Measurements from ENCODE around the gene PMF1.

The PMF1 gene

DNA sequence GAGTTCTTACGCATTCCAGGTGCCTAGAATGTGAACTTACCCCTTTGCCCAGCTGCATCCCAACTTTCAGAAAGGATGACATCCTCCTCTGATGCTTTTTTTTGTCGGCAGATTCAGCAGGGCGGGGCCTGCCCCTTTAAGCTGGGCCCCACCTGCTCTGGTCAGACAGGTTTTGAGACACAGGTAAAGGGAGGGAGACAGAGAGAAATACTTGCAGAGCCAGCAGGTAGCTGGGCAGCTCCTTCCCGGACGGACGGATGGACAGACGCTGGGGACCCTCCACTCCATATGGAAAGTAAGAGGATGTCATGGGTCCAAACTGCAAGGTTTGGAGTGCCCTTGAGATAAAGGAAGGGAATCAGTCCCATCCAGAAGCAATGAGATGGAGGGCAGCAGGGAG, 71.3 kb downstream of the PMF1 start, which contains the start of gene TMEM79:
Gene TMEM79 (plus strand): TSS at position 214 of the 400 bp plus-strand sequence. CDS start 902 bp downstream, outside the sequence.
- TF ChIP-seq, protein P1, sequence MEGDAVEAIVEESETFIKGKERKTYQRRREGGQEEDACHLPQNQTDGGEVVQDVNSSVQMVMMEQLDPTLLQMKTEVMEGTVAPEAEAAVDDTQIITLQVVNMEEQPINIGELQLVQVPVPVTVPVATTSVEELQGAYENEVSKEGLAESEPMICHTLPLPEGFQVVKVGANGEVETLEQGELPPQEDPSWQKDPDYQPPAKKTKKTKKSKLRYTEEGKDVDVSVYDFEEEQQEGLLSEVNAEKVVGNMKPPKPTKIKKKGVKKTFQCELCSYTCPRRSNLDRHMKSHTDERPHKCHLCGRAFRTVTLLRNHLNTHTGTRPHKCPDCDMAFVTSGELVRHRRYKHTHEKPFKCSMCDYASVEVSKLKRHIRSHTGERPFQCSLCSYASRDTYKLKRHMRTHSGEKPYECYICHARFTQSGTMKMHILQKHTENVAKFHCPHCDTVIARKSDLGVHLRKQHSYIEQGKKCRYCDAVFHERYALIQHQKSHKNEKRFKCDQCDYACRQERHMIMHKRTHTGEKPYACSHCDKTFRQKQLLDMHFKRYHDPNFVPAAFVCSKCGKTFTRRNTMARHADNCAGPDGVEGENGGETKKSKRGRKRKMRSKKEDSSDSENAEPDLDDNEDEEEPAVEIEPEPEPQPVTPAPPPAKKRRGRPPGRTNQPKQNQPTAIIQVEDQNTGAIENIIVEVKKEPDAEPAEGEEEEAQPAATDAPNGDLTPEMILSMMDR (IDR thresholded peaks at IDR 0.05; ENCODE audit: low read depth, low read length) = no peak
- in situ Hi-C loops (cut with HindIII; ENCODE audit: low sequenced_read_pairs) = no loop called here
- peak within 1 kb of the TSS; percentile 90 for H3K4me3 ChIP-seq (ENCODE audit: low read depth, low read length)
- DNase-seq (ENCODE audit: low read depth, low spot score) = no peak

DNA sequence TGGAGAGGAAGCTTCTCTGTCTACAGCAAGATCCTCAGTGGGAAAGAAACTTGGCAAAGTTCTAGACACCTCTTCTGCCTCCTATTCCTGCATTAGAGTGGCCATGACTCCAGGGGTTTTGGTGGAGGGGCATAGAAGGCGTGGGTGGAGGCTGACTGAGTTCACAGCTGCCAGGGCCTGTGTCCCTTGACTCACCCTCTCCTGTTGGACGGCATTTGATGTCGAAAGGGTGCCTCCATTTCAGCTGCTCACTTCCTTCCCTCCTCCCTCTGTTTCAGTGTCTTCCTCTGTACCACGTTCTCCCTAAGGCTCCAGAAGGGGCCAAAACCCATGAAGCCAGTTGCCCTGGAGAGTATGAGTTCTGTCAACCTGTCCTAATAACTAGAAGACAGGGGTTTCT, 72.0 kb downstream of the PMF1 start:
- in situ Hi-C loops (cut with HindIII; ENCODE audit: low sequenced_read_pairs) = no loop called here
- H3K4me3 ChIP-seq (ENCODE audit: low read depth, low read length) = no peak overlapping the region
- TF ChIP-seq, protein P1 (IDR thresholded peaks at IDR 0.05; ENCODE audit: low read depth, low read length) = no peak
- DNase-seq (ENCODE audit: low read depth, low spot score) = no peak

DNA sequence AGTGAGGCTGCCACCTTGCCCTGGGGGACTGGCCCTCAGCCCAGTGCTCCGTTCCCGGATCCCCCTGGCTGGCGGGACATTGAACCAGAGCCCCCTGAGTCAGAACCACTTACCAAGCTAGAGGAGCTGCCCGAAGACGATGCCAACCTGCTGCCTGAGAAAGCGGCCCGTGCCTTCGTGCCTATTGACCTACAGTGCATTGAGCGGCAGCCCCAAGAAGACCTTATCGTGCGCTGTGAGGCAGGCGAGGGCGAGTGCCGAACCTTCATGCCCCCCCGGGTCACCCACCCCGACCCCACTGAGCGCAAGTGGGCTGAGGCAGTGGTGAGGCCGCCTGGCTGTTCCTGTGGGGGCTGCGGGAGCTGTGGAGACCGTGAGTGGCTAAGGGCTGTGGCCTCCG, 72.6 kb downstream of the PMF1 start:
- TF ChIP-seq, protein P1 (IDR thresholded peaks at IDR 0.05; ENCODE audit: low read depth, low read length) = no peak
- in situ Hi-C loops (cut with HindIII; ENCODE audit: low sequenced_read_pairs) = no loop called here
- DNase-seq (ENCODE audit: low read depth, low spot score) = no peak
- H3K4me3 ChIP-seq (ENCODE audit: low read depth, low read length) = no peak overlapping the region

DNA sequence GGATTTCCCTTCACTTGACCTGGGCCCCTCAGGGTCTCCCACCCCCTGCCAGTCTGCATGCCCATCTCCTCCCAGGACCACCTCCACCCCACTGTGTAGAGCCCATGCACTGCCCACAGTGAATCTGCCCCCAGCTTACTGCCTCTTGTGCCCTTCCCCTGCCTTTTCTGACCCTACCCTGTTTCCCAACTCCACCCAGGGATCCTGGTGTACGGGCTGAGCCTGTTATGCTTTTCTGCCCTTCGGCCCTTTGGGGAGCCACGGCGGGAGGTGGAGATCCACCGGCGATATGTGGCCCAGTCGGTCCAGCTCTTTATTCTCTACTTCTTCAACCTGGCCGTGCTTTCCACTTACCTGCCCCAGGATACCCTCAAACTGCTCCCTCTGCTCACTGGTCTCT, 73.3 kb downstream of the PMF1 start:
- no peak for DNase-seq (ENCODE audit: low read depth, low spot score)
- H3K4me3 ChIP-seq (ENCODE audit: low read depth, low read length) = no peak overlapping the region
- TF ChIP-seq, protein P1 (IDR thresholded peaks at IDR 0.05; ENCODE audit: low read depth, low read length) = no peak
- in situ Hi-C loops (cut with HindIII; ENCODE audit: low sequenced_read_pairs) = no loop called here

Measured in astrocyte of the spinal cord (primary cell).